ENCODE data around the gene PACRGL.

PACRGL gene

GRCh38 chr4:20700007-20700761 is at the start of gene PACRGL:
TSS of gene PACRGL (plus strand) at chr4:20700458. CDS start at chr4:20704482, 4,024 bp downstream.
- peak; percentile 97 for DNase-seq (ENCODE audit: low spot score)

- DNase-seq (ENCODE audit: low spot score), result no peak
Observed at GRCh38 chr4:20652226-20652885, 47.9 kb upstream of the PACRGL start.

- DNase-seq (ENCODE audit: low spot score), result no peak
Observed at GRCh38 chr4:20658456-20658855, 41.8 kb upstream of the PACRGL start.

GRCh38 chr4:20662851-20663250 is 37.4 kb upstream of the PACRGL start:
- no peak for DNase-seq (ENCODE audit: low spot score)

- DNase-seq (ENCODE audit: low spot score), result no peak
Observed at GRCh38 chr4:20666012-20666860, 34.0 kb upstream of the PACRGL start.

- DNase-seq (ENCODE audit: low spot score), result no peak
Observed at GRCh38 chr4:20672262-20672661, 28.0 kb upstream of the PACRGL start.

- DNase-seq (ENCODE audit: low spot score), result no peak
Observed at GRCh38 chr4:20675786-20676185, 24.5 kb upstream of the PACRGL start.

- DNase-seq (ENCODE audit: low spot score), result no peak
Observed at GRCh38 chr4:20676501-20677197, 23.6 kb upstream of the PACRGL start.

- DNase-seq (ENCODE audit: low spot score), result no peak
Observed at GRCh38 chr4:20678400-20678799, 21.9 kb upstream of the PACRGL start.

GRCh38 chr4:20679951-20680350 is 20.3 kb upstream of the PACRGL start:
- DNase-seq (ENCODE audit: low spot score), result no peak

GRCh38 chr4:20680736-20681135 is 19.5 kb upstream of the PACRGL start:
- no peak for DNase-seq (ENCODE audit: low spot score)

GRCh38 chr4:20681271-20681670 is 19.0 kb upstream of the PACRGL start:
- no peak for DNase-seq (ENCODE audit: low spot score)

GRCh38 chr4:20682853-20683252 is 17.4 kb upstream of the PACRGL start:
- no peak for DNase-seq (ENCODE audit: low spot score)

- no peak for DNase-seq (ENCODE audit: low spot score)
Observed at GRCh38 chr4:20683766-20684165, 16.5 kb upstream of the PACRGL start.

- DNase-seq (ENCODE audit: low spot score), result peak; percentile 47
Observed at GRCh38 chr4:20684852-20685763, 15.2 kb upstream of the PACRGL start.

GRCh38 chr4:20687864-20688263 is 12.4 kb upstream of the PACRGL start:
- DNase-seq (ENCODE audit: low spot score), result no peak

GRCh38 chr4:20696815-20697214 is 3.4 kb upstream of the PACRGL start:
- DNase-seq (ENCODE audit: low spot score), result no peak

- DNase-seq (ENCODE audit: low spot score), result no peak
Observed at GRCh38 chr4:20698382-20698781, 1.9 kb upstream of the PACRGL start.

GRCh38 chr4:20698820-20699219 is 1.4 kb upstream of the PACRGL start:
- DNase-seq (ENCODE audit: low spot score), result no peak

GRCh38 chr4:20711335-20711734 is 11.1 kb downstream of the PACRGL start:
- DNase-seq (ENCODE audit: low spot score), result no peak

- no peak for DNase-seq (ENCODE audit: low spot score)
Observed at GRCh38 chr4:20723019-20723418, 22.8 kb downstream of the PACRGL start.

All from RKO (cell line).